Kidney epithelial cell (primary cell): ENCODE measurements around the gene ING4. TPM values are rescaled to one million over a fixed set of nuclear protein-coding genes. Genes with fewer than 3 reads are reported as not detected.

Source experiments
- DNase-seq: peaks from one replicate; pipeline ENCODE4 v3.0.0-alpha.2; 2010; ENCODE audit warnings: low read depth
- H3K27me3 ChIP-seq: 2 replicates; pipeline ENCODE4 v1.6.0; 2011; ENCODE audit warnings: low read length; ENCODE audit not compliant: control insufficient read depth, insufficient read depth
- H3K36me3 ChIP-seq: 2 replicates; pipeline ENCODE4 v1.5.1; 2011; ENCODE audit warnings: low read length; ENCODE audit not compliant: control insufficient read depth, insufficient read depth
- H3K4me3 ChIP-seq: 2 replicates; pipeline ENCODE4 v1.5.1; 2011; ENCODE audit warnings: low read depth, mild to moderate bottlenecking, control low read depth, low read length
- total RNA-seq: library from RNA; depleted of rRNA; stranded (reverse); fragments of >200 nt; gene quantifications from 2 replicates; pipeline ENCODE4 v1.2.3, GENCODE V29; 2015
- TF ChIP-seq, protein P1 (sequence below): IDR thresholded peaks from 2 replicates; pipeline ENCODE4 v1.5.1; 2011; ENCODE audit warnings: mild to moderate bottlenecking, moderate library complexity, low read length, control low read depth, inconsistent platforms; ENCODE audit not compliant: insufficient read depth, poor library complexity, severe bottlenecking

Gene ING4
- total RNA-seq, 1 donor from 2014 or later, result 34.1 TPM

DNA sequence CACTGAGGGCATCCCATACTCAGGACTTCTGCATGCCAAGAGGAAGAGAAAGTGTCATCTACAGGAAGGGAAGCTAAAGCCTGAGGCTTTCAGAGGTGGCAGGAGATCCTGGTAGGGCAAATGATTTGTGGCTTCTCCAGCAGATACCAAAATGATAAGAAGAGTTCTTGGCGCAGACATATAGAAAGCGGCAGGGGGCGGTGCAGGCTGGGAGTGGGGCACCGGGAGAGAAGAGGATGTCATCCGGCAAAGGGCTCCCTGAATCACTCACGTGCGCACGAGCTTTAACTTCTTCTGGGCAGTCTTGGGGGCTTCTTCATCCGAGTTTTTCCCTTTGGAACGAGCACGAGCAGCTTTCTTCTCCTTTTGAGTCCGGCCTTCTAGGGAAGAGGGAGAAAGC is 10.5 kb downstream of the ING4 start:
- Histone ChIP-seq H3K4me3 (no peak overlapping the region), H3K27me3 (no peaks in the 10 kb centered on the region), H3K36me3 (no peaks in the 10 kb centered on the region)
- DNase-seq, result no peak
- TF ChIP-seq, protein P1, sequence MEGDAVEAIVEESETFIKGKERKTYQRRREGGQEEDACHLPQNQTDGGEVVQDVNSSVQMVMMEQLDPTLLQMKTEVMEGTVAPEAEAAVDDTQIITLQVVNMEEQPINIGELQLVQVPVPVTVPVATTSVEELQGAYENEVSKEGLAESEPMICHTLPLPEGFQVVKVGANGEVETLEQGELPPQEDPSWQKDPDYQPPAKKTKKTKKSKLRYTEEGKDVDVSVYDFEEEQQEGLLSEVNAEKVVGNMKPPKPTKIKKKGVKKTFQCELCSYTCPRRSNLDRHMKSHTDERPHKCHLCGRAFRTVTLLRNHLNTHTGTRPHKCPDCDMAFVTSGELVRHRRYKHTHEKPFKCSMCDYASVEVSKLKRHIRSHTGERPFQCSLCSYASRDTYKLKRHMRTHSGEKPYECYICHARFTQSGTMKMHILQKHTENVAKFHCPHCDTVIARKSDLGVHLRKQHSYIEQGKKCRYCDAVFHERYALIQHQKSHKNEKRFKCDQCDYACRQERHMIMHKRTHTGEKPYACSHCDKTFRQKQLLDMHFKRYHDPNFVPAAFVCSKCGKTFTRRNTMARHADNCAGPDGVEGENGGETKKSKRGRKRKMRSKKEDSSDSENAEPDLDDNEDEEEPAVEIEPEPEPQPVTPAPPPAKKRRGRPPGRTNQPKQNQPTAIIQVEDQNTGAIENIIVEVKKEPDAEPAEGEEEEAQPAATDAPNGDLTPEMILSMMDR, result no peak

- TF ChIP-seq, protein P1, result no peak
- DNase-seq, result no peak
- no peaks in the 10 kb centered on the region for H3K27me3 ChIP-seq
- H3K4me3 ChIP-seq, result no peak overlapping the region
- no peaks in the 10 kb centered on the region for H3K36me3 ChIP-seq
These were observed 12.1 kb downstream of the ING4 start for GRCh38 chr12:6650832-6651231.

DNA sequence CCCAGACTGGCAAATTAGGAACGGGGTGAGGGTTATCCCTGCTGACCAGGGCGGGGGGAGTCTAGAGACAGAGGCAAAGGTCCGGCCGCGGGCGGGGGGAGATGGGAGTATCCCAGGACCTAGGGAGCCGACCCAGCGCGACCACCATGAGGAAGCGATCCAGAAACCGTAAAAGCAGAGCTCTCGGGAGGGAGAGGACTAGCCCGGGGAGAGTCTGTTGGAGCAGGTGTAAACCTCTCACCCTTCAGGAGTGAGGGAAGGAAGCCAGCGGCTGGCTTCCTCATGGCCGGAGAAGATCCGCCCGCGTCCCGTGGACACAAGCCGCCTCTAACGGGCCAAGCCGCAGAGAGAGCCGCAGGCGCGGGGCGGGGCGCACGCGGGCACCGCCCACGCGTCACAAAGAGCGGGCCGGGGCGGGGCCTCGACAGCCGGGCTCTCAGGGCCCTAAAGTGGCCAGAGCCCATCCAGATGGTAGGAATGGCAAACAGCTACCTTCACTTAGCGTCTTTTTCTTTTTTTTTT is 15.8 kb downstream of the ING4 start, which contains the start of gene ACRBP:
Gene ACRBP, minus strand, starts transcription at position 350 of the 522 bp plus-strand sequence. Its CDS starts 66 bp downstream, at position 284.
- Histone ChIP-seq H3K36me3 (no peaks in the 10 kb centered on the region), H3K4me3 (peak within 1 kb of the TSS; percentile 35), H3K27me3 (no peaks in the 10 kb centered on the region)
- peak; percentile 35 for DNase-seq
- TF ChIP-seq, protein P1, result no peak

DNA sequence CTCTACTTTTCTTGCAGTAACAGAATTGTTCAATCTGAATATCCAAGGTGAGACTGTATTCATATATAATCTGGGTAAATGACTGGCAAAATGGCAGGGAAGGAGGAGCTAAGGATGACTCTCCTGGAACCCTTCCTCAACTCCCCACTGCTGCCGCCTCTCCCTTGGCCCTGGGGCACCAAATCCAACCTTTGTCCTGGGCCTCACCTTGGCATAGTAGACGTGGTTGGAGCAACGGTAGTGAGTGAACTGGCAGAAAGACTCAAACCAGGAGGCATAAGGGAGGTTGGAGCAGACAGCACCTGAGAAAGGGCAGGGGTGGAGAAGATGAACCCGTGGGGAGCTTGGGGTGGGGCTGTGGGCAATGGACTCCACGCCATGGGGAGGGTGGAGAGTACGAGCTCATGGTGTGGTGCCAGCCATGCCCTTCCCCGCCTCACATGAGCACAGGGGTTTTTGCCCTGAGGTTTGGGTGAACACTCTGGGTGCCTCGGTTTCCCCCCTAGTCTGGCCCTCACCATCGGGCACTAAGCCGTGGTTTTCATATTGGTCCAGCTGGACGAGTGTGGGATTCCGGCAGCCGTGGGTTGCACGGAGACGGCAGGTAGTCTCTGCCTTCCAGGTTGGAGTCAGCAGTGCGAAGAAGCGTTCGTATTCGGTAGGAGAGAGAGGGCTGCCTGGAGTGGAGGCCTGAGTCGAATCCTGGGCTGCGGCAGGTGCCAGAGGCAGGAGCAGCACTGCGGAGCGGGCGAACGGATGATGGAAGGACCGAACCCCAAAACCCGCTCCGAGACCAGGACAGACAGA is 16.4 kb downstream of the ING4 start:
- no peaks in the 10 kb centered on the region for H3K36me3 ChIP-seq
- DNase-seq, result no peak
- peak overlapping the region; percentile 35 for H3K4me3 ChIP-seq
- TF ChIP-seq, protein P1, result no peak
- no peaks in the 10 kb centered on the region for H3K27me3 ChIP-seq

GRCh38 chr12:6644903-6645302 is 18.0 kb downstream of the ING4 start:
- TF ChIP-seq, protein P1, result no peak
- Histone ChIP-seq H3K27me3 (no peaks in the 10 kb centered on the region), H3K4me3 (no peak overlapping the region), H3K36me3 (no peaks in the 10 kb centered on the region)
- no peak for DNase-seq
